ENCODE data around the gene FGD6. TPM values are rescaled to one million over a fixed set of nuclear protein-coding genes. Genes with fewer than 3 reads are reported as not detected.

The FGD6 gene
- total RNA-seq, 1 experiment from 2014 or later: 28.3 TPM

GRCh38 chr12:95177201-95177768, 40.0 kb downstream of the FGD6 start:
- no peak for DNase-seq (ENCODE audit: low read depth, low spot score)
- no TSS peak for BruUV-seq (replicated peaks)
- ATAC-seq: no peak
- no peaks in the 10 kb centered on the region for H3K9me3 ChIP-seq (ENCODE audit: control insufficient read depth, insufficient read depth, low read depth, low read length)
- CTCF ChIA-PET: no interaction called here
- POLR2A ChIA-PET: no interaction called here
- TF ChIP-seq REST (IDR thresholded peaks at IDR 0.05; ENCODE audit: insufficient read depth in 1 of 2, low read depth in 2 of 2, low read length in 1 of 2) (no peak), CTCF (IDR thresholded peaks at IDR 0.05) (no peak), POLR2AphosphoS5 (IDR thresholded peaks at IDR 0.05; ENCODE audit: low read depth, low read length) (no peak)
- H3K27ac ChIP-seq (ENCODE audit: low read length): peak overlapping the region; percentile 11; the same call in 1 of the 2 replicates
- intact Hi-C loops (cut with micrococcal nuclease; ENCODE audit: unreplicated experiment) (no loop called here), in situ Hi-C loops (cut with HindIII; ENCODE audit: low pct_unique_long_range_greater_than_20kb, low sequenced_read_pairs) (no loop called here)
- H3K36me3 ChIP-seq (ENCODE audit: control insufficient read depth, insufficient read depth, low read length): no peaks in the 10 kb centered on the region; the same call in 1 of the 2 replicates
- H3K4me3 ChIP-seq (ENCODE audit: low read depth in 2 of 2, low read length in 2 of 2): no peak overlapping the region
- H3K27me3 ChIP-seq (ENCODE audit: control insufficient read depth, insufficient read depth, low read length): no peaks in the 10 kb centered on the region
- peaks cover 26% of the 10 kb centered on the region for H3K4me1 ChIP-seq (ENCODE audit: control insufficient read depth, insufficient read depth, low read length)

GRCh38 chr12:95173392-95174251, 43.6 kb downstream of the FGD6 start:
- intact Hi-C loops (cut with micrococcal nuclease; ENCODE audit: unreplicated experiment): no loop called here
- ChIA-PET POLR2A (interaction anchor here (0.5 kb wide), 1 partner anchor 14 kb away, joined by 4 read pairs; no protein-coding TSS in a partner anchor), CTCF (interaction anchor here (1.4 kb wide), 1 partner anchor 361 kb away, joined by 5 read pairs; no protein-coding TSS in a partner anchor)
- Histone ChIP-seq H3K27ac (ENCODE audit: low read length) (peak overlapping the region; percentile 80), H3K9me3 (ENCODE audit: control insufficient read depth, insufficient read depth, low read depth, low read length) (no peaks in the 10 kb centered on the region), H3K4me1 (ENCODE audit: control insufficient read depth, insufficient read depth, low read length) (peaks cover 20% of the 10 kb centered on the region), H3K27me3 (ENCODE audit: control insufficient read depth, insufficient read depth, low read length) (no peaks in the 10 kb centered on the region), H3K4me3 (ENCODE audit: low read depth in 2 of 2, low read length in 2 of 2) (no peak overlapping the region), H3K36me3 (ENCODE audit: control insufficient read depth, insufficient read depth, low read length) (no peaks in the 10 kb centered on the region)
- in situ Hi-C loops (cut with HindIII; ENCODE audit: low pct_unique_long_range_greater_than_20kb, low sequenced_read_pairs): no loop called here
- no TSS peak for BruUV-seq (replicated peaks)
- DNase-seq (ENCODE audit: low read depth, low spot score): no peak
- ATAC-seq: peak; percentile 81
- no peak for TF ChIP-seq POLR2AphosphoS5 (IDR thresholded peaks at IDR 0.05; ENCODE audit: low read depth, low read length)
- no peak for TF ChIP-seq SIN3A (IDR thresholded peaks at IDR 0.05; ENCODE audit: borderline replicate concordance, insufficient read depth, low read depth, low read length)
- peak; percentile 57; the same call in 1 of the 2 replicates for TF ChIP-seq TCF7L2 (IDR thresholded peaks at IDR 0.05; ENCODE audit: low read depth, low read length)

GRCh38 chr12:95169368-95169767, 47.9 kb downstream of the FGD6 start:
- DNase-seq (ENCODE audit: low read depth, low spot score) (no peak), ATAC-seq (no peak)
- Histone ChIP-seq H3K4me3 (ENCODE audit: low read depth in 2 of 2, low read length in 2 of 2) (no peak overlapping the region), H3K27ac (ENCODE audit: low read length) (no peak overlapping the region), H3K36me3 (ENCODE audit: control insufficient read depth, insufficient read depth, low read length) (no peaks in the 10 kb centered on the region), H3K4me1 (ENCODE audit: control insufficient read depth, insufficient read depth, low read length) (peaks cover 17% of the 10 kb centered on the region), H3K9me3 (ENCODE audit: control insufficient read depth, insufficient read depth, low read depth, low read length) (no peaks in the 10 kb centered on the region), H3K27me3 (ENCODE audit: control insufficient read depth, insufficient read depth, low read length) (no peaks in the 10 kb centered on the region)
- intact Hi-C loops (cut with micrococcal nuclease; ENCODE audit: unreplicated experiment): no loop called here
- BruUV-seq (replicated peaks): no TSS peak
- ChIA-PET POLR2A (no interaction called here), CTCF (no interaction called here)
- in situ Hi-C loops (cut with HindIII; ENCODE audit: low pct_unique_long_range_greater_than_20kb, low sequenced_read_pairs): no loop called here
- TF ChIP-seq REST (IDR thresholded peaks at IDR 0.05; ENCODE audit: insufficient read depth in 1 of 2, low read depth in 2 of 2, low read length in 1 of 2): no peak
- TF ChIP-seq POLR2AphosphoS5 (IDR thresholded peaks at IDR 0.05; ENCODE audit: low read depth, low read length): no peak
- no peak for TF ChIP-seq CTCF (IDR thresholded peaks at IDR 0.05)
- TF ChIP-seq TCF7L2 (IDR thresholded peaks at IDR 0.05; ENCODE audit: low read depth, low read length): no peak
- TF ChIP-seq SIN3A (IDR thresholded peaks at IDR 0.05; ENCODE audit: borderline replicate concordance, insufficient read depth, low read depth, low read length): no peak

Measured in Panc1 (cell line).